ENCODE measurements around the gene TLE2. TPM values are rescaled to one million over a fixed set of nuclear protein-coding genes. Genes with fewer than 3 reads are reported as not detected.

TLE2 gene
- polyA plus RNA-seq, 1 of the 3 experiments (the other 2 are of a cell fraction), result 2.3 TPM

- H3K4me3 ChIP-seq (ENCODE audit: low read depth in 2 of 2, low read length in 1 of 2), result no peak overlapping the region
- 17% methylated on average over 18 of the region's 18 CpGs for WGBS (ENCODE audit: low lambda C conversion rate)
- ChIA-PET POLR2A (no interaction called here), CTCF (interaction anchor here (1.2 kb wide), 2 partner anchors 55 to 58 kb away, joined by 3 read pairs; no protein-coding TSS in a partner anchor)
- H3K79me2 ChIP-seq (ENCODE audit: insufficient read depth), result no peaks in the 10 kb centered on the region
- H3K27me3 ChIP-seq (ENCODE audit: insufficient read depth), result peaks cover 47% of the 10 kb centered on the region
- TF ChIP-seq CHD2 (IDR thresholded peaks at IDR 0.05; ENCODE audit: low read length, partially characterized antibody) (no peak), SIN3A (IDR thresholded peaks at IDR 0.05; ENCODE audit: borderline replicate concordance, low read depth, low read length) (no peak), CTCF (IDR thresholded peaks at IDR 0.05) (no peak), TAF1 (IDR thresholded peaks at IDR 0.05; ENCODE audit: borderline replicate concordance, low read depth, low read length) (no peak), SMC3 (IDR thresholded peaks at IDR 0.05; ENCODE audit: low read depth, low read length) (no peak), USF2 (IDR thresholded peaks at IDR 0.05; ENCODE audit: borderline replicate concordance, low read depth, low read length) (no peak), MAX (IDR thresholded peaks at IDR 0.05; ENCODE audit: low read depth) (no peak), GABPA (IDR thresholded peaks at IDR 0.05; ENCODE audit: low read depth) (no peak)
- TF ChIP-seq, protein P1, sequence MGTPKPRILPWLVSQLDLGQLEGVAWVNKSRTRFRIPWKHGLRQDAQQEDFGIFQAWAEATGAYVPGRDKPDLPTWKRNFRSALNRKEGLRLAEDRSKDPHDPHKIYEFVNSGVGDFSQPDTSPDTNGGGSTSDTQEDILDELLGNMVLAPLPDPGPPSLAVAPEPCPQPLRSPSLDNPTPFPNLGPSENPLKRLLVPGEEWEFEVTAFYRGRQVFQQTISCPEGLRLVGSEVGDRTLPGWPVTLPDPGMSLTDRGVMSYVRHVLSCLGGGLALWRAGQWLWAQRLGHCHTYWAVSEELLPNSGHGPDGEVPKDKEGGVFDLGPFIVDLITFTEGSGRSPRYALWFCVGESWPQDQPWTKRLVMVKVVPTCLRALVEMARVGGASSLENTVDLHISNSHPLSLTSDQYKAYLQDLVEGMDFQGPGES (IDR thresholded peaks at IDR 0.05; ENCODE audit: low read depth, low read length), result no peak
- no peaks in the 10 kb centered on the region for H3K9me3 ChIP-seq
- H2AFZ ChIP-seq (ENCODE audit: low read depth), result no peak overlapping the region
- peaks cover 6% of the 10 kb centered on the region for H3F3A ChIP-seq (replicated peaks; ENCODE audit: insufficient read depth)
- no peak overlapping the region for H3K9ac ChIP-seq
- peaks cover 0 to 5% of the 10 kb centered on the region in 2 experiments; a peak in 1 of 4 replicates for H3K4me1 ChIP-seq (ENCODE audit: control insufficient read depth in 1 of 2, insufficient read depth in 2 of 2, low read depth in 1 of 2, low read length in 1 of 2)
- no peaks in the 10 kb centered on the region for H3K36me3 ChIP-seq (replicated peaks in 1 of 2; ENCODE audit: control insufficient read depth in 1 of 2, insufficient read depth in 2 of 2, low read length in 1 of 2)
- H3K9me2 ChIP-seq, result no peaks in the 10 kb centered on the region
- no peaks in the 10 kb centered on the region for H4K20me1 ChIP-seq (ENCODE audit: insufficient read depth)
- H3K27ac ChIP-seq (ENCODE audit: low read depth in 2 of 2, low read length in 1 of 2), result no peak overlapping the region
- no peak overlapping the region for H3K4me2 ChIP-seq
- no peak for DNase-seq
Observed at GRCh38 chr19:3020321-3020960, 8.6 kb downstream of the TLE2 start.

DNA sequence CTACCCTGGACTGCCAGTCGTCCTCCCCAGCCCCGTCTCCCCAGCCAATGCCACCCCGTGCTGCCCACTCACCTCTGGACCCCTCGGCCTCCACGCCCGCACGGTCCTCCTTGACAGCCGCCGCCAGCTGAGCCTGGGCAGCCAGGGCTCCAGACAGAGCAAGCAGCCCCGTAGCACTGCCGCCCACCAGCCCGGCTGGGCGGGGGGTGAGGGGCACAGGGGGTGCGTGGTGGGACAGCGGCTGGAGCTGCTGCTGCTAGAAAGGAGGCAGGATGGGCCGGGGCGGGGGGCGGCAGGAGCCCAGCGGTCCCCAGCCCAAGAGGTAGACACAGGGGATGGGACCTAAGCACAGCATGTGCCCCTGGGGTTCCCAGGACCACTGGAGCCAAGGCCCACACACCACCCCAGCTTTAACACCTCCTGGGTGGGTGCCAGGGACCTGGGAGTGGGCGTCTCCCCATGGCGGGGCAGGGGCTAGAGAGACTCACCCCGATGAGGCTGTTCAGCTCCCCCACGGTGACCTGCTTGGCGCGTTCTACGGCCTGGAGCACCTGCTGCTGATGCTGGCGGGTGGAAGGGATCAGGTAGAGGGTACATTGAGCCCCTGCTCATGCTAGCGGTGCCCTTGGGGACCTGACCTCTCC, 9.7 kb downstream of the TLE2 start:
- Histone ChIP-seq H3K36me3 (replicated peaks in 1 of 2; ENCODE audit: control insufficient read depth in 1 of 2, insufficient read depth in 2 of 2, low read length in 1 of 2) (no peaks in the 10 kb centered on the region), H2AFZ (ENCODE audit: low read depth) (no peak overlapping the region), H3K4me2 (no peak overlapping the region), H3K9ac (no peak overlapping the region), H3K27me3 (ENCODE audit: insufficient read depth) (peaks cover 36% of the 10 kb centered on the region), H4K20me1 (ENCODE audit: insufficient read depth) (no peaks in the 10 kb centered on the region), H3K9me2 (no peaks in the 10 kb centered on the region), H3K4me3 (ENCODE audit: low read depth in 2 of 2, low read length in 1 of 2) (no peak overlapping the region), H3K79me2 (ENCODE audit: insufficient read depth) (no peaks in the 10 kb centered on the region), H3K9me3 (no peaks in the 10 kb centered on the region), H3K4me1 (ENCODE audit: control insufficient read depth in 1 of 2, insufficient read depth in 2 of 2, low read depth in 1 of 2, low read length in 1 of 2) (no peaks in the 10 kb centered on the region), H3F3A (replicated peaks; ENCODE audit: insufficient read depth) (peaks cover 6% of the 10 kb centered on the region), H3K27ac (ENCODE audit: low read depth in 2 of 2, low read length in 1 of 2) (no peak overlapping the region)
- POLR2A ChIA-PET, result no interaction called here
- DNase-seq, result no peak
- TF ChIP-seq NFIC (IDR thresholded peaks at IDR 0.05; ENCODE audit: borderline replicate concordance), result no peak
- CTCF ChIA-PET, result interaction anchor here (0.8 to 1.2 kb wide), 2 partner anchors 12 to 56 kb away, joined by 3 read pairs; no protein-coding TSS in a partner anchor
- WGBS (ENCODE audit: low lambda C conversion rate), result 27% methylated on average over 13 of the region's 28 CpGs
